HL-60 (cell line): ENCODE results near the gene SYCE3.

Experiments used
- CTCF ChIP-seq: IDR thresholded peaks from one replicate; pipeline ENCODE4 v1.5.1; 2011; ENCODE audit warnings: low read length, control low read depth, inconsistent platforms; ENCODE audit not compliant: insufficient read depth
- POLR2AphosphoS5 ChIP-seq: IDR thresholded peaks from 2 replicates; pipeline ENCODE4 v1.6.1; 2012; ENCODE audit warnings: low read depth

- TF ChIP-seq CTCF: no peak
- TF ChIP-seq POLR2AphosphoS5: no peak
These were observed 13.6 kb downstream of the SYCE3 start for GRCh38 chr22:50548921-50549790.
